GM12875 (cell line): ENCODE data around the gene MUC21.
"Not testable (repeated sequence)": the region's sequence is repeated elsewhere in the genome, so short reads cannot be mapped to it uniquely, and the experiment has no call there.

Experiments
- H3K4me3 ChIP-seq: one replicate; pipeline ENCODE4 v1.5.1; 2011; ENCODE audit warnings: low read depth, low read length, control low read depth
- TF ChIP-seq, protein P1 (sequence below): IDR thresholded peaks from 2 replicates; pipeline ENCODE4 v1.5.1; 2011; ENCODE audit warnings: low read depth, mild to moderate bottlenecking, control low read depth, inconsistent platforms, low read length, moderate library complexity, borderline replicate concordance; ENCODE audit not compliant: insufficient read depth

The MUC21 gene

DNA sequence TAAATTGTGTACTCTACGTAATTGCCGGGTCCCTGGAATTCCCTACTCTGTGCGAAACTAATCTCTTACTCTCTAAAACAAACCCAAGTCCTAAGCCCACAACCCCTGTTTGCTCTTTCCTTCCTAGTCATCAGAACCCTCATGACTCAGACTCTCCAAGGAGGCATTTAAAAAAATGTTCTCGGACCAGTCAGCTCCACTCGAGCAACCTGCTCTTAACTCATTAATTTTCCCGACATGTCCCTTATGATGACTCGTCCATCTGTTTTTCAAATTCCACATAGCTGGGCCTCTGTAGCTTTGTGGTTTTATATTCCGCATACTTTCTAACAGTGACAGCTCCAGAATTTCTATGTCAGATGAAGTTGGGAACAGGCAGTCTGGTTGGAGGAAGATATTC is 24.2 kb downstream of the MUC21 start:
- H3K4me3 ChIP-seq = no peak overlapping the region
- TF ChIP-seq, protein P1, sequence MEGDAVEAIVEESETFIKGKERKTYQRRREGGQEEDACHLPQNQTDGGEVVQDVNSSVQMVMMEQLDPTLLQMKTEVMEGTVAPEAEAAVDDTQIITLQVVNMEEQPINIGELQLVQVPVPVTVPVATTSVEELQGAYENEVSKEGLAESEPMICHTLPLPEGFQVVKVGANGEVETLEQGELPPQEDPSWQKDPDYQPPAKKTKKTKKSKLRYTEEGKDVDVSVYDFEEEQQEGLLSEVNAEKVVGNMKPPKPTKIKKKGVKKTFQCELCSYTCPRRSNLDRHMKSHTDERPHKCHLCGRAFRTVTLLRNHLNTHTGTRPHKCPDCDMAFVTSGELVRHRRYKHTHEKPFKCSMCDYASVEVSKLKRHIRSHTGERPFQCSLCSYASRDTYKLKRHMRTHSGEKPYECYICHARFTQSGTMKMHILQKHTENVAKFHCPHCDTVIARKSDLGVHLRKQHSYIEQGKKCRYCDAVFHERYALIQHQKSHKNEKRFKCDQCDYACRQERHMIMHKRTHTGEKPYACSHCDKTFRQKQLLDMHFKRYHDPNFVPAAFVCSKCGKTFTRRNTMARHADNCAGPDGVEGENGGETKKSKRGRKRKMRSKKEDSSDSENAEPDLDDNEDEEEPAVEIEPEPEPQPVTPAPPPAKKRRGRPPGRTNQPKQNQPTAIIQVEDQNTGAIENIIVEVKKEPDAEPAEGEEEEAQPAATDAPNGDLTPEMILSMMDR = no peak

DNA sequence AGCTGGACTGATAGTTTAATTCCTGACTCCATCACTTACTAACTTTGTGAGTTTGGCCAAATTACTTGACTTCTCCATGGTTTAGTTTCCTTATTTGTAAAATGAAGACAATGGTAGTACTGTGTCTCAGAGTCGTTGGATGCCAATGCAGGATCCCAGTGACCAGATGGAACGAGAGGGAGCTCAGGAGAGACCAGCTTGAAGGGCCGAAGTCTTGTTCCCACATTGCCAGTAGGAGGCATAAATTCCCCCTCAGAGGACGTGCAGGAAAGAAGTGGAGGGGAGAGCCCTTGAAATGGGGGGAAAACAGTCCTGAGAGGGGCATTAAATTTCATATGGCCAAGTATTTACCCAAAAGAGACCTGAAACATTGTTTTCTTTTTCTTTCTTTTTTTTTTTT is 24.6 kb downstream of the MUC21 start:
- TF ChIP-seq, protein P1 = no peak
- H3K4me3 ChIP-seq = no peak overlapping the region

DNA sequence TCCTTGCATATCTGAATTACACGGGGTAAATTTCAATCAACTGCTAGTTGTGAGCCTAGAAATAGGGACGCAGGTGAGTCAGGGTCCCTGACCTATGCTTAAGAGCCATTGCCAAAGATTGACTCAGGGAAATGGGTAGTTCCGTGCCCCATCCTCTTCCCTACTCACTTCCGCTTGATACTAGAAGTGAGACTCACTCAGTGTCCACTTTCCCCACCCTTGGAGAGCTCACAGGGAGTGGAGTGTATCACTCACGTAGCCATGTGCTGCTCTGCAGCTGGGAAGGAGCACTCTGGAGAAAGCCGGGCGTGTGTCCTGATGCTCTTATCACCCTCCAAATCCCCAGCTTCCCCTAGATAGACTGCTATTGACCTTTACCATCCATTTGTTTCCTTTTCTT is 26.2 kb downstream of the MUC21 start:
- TF ChIP-seq, protein P1 = no peak
- no peak overlapping the region for H3K4me3 ChIP-seq

DNA sequence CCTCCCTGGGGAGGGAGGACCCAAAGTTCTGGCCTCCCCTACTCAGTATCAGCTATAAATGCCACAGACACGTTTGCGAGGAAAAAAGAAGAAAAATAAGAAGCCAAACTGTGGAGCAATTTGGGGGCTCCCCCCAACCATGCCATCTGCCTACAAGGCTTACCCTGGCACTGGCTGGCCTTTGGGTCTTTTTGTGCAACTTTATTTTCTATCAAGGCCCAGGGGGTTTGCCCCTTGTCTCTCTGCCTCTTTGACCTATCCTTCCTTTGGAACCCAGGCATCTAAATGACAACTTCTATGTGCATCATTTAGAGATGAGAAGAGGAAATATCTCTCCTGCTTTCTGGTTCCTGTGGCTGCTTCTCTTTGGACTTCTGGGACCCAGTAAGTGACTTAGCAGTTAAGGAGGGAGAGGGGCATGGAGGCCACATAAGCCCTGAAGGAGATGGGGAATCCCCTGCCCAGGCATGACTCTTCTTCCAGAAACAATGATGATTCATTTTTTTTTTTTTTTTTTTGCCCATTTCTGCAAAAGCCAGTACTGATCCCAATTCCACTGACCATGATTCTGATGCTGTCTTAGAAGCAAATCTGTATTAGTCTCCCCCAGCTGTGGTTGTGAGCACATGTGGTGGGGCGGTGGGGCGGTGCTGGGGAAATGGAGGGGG is 27.0 kb downstream of the MUC21 start, which contains the start of gene MUC22:
Gene MUC22 (plus strand): TSS at position 82 of the 668 bp plus-strand sequence. CDS start 233 bp downstream, at position 315.
- TF ChIP-seq, protein P1 = no peak
- H3K4me3 ChIP-seq = no peak within 1 kb of the TSS

DNA sequence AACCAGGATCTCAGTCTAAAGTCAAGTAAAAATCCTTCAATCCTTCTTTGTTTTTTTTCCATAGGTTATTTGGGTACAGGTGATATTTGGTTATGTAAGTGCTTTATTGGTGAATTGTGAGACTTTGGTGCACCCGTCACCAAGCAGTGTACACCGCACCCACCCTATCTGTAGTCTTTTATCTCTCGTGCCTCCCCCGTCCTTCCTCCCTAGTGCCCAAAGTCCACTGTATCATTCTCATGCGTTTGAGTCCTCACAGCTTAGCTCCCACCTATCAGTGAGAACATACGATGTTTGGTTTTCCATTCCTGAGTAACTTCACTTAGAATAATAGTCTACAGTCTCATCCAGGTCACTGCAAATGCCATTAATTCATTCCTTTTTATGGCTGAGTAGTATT is 27.6 kb downstream of the MUC21 start:
- TF ChIP-seq, protein P1 = no peak

DNA sequence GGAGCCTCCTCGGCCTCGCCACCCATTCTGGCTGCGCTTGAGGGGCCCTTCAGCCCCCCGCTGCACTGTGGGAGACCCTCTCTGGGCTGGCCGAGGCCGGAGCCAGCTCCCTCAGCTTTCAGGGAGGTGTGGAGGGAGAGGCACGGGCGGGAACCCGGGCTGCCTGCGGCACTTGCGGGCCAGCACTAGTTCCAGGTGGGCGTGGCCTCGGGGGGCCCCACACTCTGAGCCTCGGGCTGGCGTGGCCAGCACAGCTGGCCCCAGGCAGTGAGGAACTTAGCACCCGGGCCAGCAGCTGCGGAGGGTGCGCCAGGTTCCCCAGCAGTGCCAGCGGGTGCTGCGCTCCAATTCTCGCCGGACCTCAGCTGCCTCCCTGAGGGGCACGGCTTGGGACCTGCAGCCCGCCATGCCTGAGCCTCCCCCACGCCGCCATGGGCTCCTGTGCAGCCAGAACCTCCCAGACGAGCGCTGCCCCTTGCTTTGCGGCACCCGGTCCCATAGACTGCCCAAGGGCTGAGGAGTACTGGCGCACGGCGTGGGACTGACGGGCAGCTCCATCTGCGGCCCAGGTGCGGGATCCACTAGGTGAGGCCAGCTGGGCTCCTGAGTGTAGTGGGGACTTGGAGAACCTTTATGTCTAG is 33.3 kb downstream of the MUC21 start:
- H3K4me3 ChIP-seq = no peak overlapping the region
- TF ChIP-seq, protein P1 = no peak

More for the DNA sequence above, 27.6 kb downstream of the MUC21 start:
- no peak overlapping the region for H3K4me3 ChIP-seq

DNA sequence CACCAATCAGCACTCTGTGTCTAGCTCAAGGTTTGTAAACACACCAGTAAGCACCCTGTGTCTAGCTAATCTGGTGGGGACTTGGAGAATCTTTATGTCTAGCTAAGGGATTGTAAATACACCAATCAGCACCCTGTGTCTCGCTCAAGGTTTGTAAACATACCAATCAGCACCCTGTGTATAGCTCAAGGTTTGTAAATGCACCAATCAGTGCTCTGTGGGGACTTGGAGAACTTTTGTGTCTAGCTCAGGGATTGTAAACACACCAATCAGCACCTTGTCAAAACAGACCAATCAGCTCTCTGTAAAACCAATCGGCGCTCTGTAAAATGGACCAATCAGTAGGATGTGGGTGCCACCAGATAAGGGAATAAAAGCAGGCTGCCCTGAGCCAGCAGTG is 33.9 kb downstream of the MUC21 start:
- H3K4me3 ChIP-seq = not testable (repeated sequence)
